H9 (cell line): ENCODE data around the gene SEMA4D. TPM values are rescaled to one million over a fixed set of nuclear protein-coding genes. Genes with fewer than 3 reads are reported as not detected.
A peak's percentile ranks its signal among the peaks of the same experiment; 100 is the strongest.

ENCODE experiments used
- DNase-seq: peaks from one replicate; pipeline ENCODE4 v3.0.0-alpha.2; 2017
- H2AFZ ChIP-seq: one replicate; pipeline ENCODE4 v1.6.1; 2013; ENCODE audit warnings: mild to moderate bottlenecking, low read length, control low read depth, moderate library complexity
- H2AK5ac ChIP-seq: 2 replicates; pipeline ENCODE4 v1.6.1; 2013; ENCODE audit warnings: low read length, control low read depth, mixed read lengths; ENCODE audit not compliant: insufficient read length
- H2BK120ac ChIP-seq: one replicate; pipeline ENCODE4 v1.6.1; 2013; ENCODE audit warnings: low read depth, mild to moderate bottlenecking, low read length, control low read depth, inconsistent platforms; ENCODE audit not compliant: poor library complexity, severe bottlenecking
- H2BK12ac ChIP-seq: 2 replicates; pipeline ENCODE4 v1.6.1; 2013; ENCODE audit warnings: low read length, control low read depth, mixed read lengths, low read depth; ENCODE audit not compliant: insufficient read length
- H2BK15ac ChIP-seq: 2 replicates; pipeline ENCODE4 v1.6.1; 2013; ENCODE audit warnings: low read depth, low read length, control low read depth
- H2BK20ac ChIP-seq: one replicate; pipeline ENCODE4 v1.6.1; 2013; ENCODE audit warnings: low read depth, mild to moderate bottlenecking, low read length, control low read depth, inconsistent platforms; ENCODE audit not compliant: poor library complexity, severe bottlenecking
- H2BK5ac ChIP-seq: 2 replicates; pipeline ENCODE4 v1.6.1; 2013; ENCODE audit warnings: low read length, control low read depth, mixed read lengths; ENCODE audit not compliant: insufficient read length
- H3K14ac ChIP-seq: 2 replicates; pipeline ENCODE4 v1.6.1; 2013; ENCODE audit warnings: low read length, control low read depth; ENCODE audit not compliant: insufficient read depth
- H3K18ac ChIP-seq: 2 replicates; pipeline ENCODE4 v1.6.1; 2013; ENCODE audit warnings: low read depth, mild to moderate bottlenecking, mixed read lengths, low read length, control low read depth; ENCODE audit not compliant: insufficient read length
- H3K23ac ChIP-seq: 2 replicates; pipeline ENCODE4 v1.6.1; 2013; ENCODE audit warnings: low read length, control low read depth, mixed read lengths, low read depth; ENCODE audit not compliant: insufficient read length
- H3K23me2 ChIP-seq: 2 replicates; pipeline ENCODE4 v1.6.1; 2013; ENCODE audit warnings: low read depth, mild to moderate bottlenecking, mixed read lengths, low read length, control low read depth; ENCODE audit not compliant: insufficient read length, poor library complexity, severe bottlenecking
- H3K27ac ChIP-seq: 2 replicates; pipeline ENCODE4 v1.5.1; 2013; ENCODE audit warnings: low read length, control low read depth, mixed read lengths, low read depth; ENCODE audit not compliant: insufficient read length
- H3K27me3 ChIP-seq: 2 replicates; pipeline ENCODE4 v1.6.1; 2013; ENCODE audit warnings: low read length, control low read depth, inconsistent platforms; ENCODE audit not compliant: insufficient read depth
- H3K4ac ChIP-seq: 2 replicates; pipeline ENCODE4 v1.6.1; 2013; ENCODE audit warnings: low read depth, mild to moderate bottlenecking, control low read depth, inconsistent platforms, low read length, moderate library complexity
- H3K4me1 ChIP-seq: 2 replicates; pipeline ENCODE4 v1.6.1; 2013; ENCODE audit warnings: low read length, control low read depth, inconsistent platforms; ENCODE audit not compliant: insufficient read depth
- H3K4me2 ChIP-seq: 2 replicates; pipeline ENCODE4 v1.6.1; 2013; ENCODE audit warnings: low read length, control low read depth, mixed read lengths; ENCODE audit not compliant: insufficient read length, insufficient read depth
- H3K56ac ChIP-seq: 2 replicates; pipeline ENCODE4 v1.6.1; 2013; ENCODE audit warnings: low read depth, mild to moderate bottlenecking, mixed read lengths, low read length, control low read depth; ENCODE audit not compliant: insufficient read length
- H3K79me1 ChIP-seq: 2 replicates; pipeline ENCODE4 v1.6.1; 2013; ENCODE audit warnings: low read depth, mild to moderate bottlenecking, moderate library complexity, low read length, control low read depth, inconsistent platforms; ENCODE audit not compliant: insufficient read depth, poor library complexity, severe bottlenecking
- H3K79me2 ChIP-seq: 2 replicates; pipeline ENCODE4 v1.6.1; 2013; ENCODE audit warnings: low read length, control low read depth, inconsistent platforms; ENCODE audit not compliant: insufficient read depth
- H3K9ac ChIP-seq: 2 replicates; pipeline ENCODE4 v1.6.1; 2013; ENCODE audit warnings: low read length, control low read depth, mixed read lengths; ENCODE audit not compliant: insufficient read length; ENCODE audit errors: extremely low read depth
- H3K9me3 ChIP-seq: one replicate; pipeline ENCODE4 v1.6.1; 2013; ENCODE audit warnings: low read depth, low read length, inconsistent platforms; ENCODE audit not compliant: control insufficient read depth
- H3T11ph ChIP-seq: one replicate; pipeline ENCODE4 v1.6.1; 2013; ENCODE audit warnings: mild to moderate bottlenecking, low read length, control low read depth, inconsistent platforms
- H4K20me1 ChIP-seq: one replicate; pipeline ENCODE4 v1.6.1; 2013; ENCODE audit not compliant: control insufficient read depth, insufficient read length, insufficient read depth
- H4K5ac ChIP-seq: 2 replicates; pipeline ENCODE4 v1.6.1; 2013; ENCODE audit warnings: low read depth, mild to moderate bottlenecking, mixed read lengths, low read length, control low read depth; ENCODE audit not compliant: insufficient read length
- H4K8ac ChIP-seq: replicated peaks from 2 replicates; pipeline ENCODE4 v1.6.1; 2013; ENCODE audit warnings: low read length, control low read depth, mixed read lengths, low read depth; ENCODE audit not compliant: insufficient read length
- H4K91ac ChIP-seq: 2 replicates; pipeline ENCODE4 v1.6.1; 2013; ENCODE audit warnings: low read depth, mild to moderate bottlenecking, moderate library complexity, mixed read lengths, low read length, control low read depth; ENCODE audit not compliant: insufficient read length
- H3K27ac Mint-ChIP-seq, 3 experiments: 2 replicates in 2 of 3; 3 replicates in 1 of 3; pipeline ENCODE4 v1.8.0; 2020 to 2021; ENCODE audit warnings: mixed read lengths in 3 of 3, mild to moderate bottlenecking in 1 of 3, moderate library complexity in 1 of 3
- H3K27me3 Mint-ChIP-seq: 2 replicates; pipeline ENCODE4 v1.8.0; 2021; ENCODE audit warnings: low read depth, mild to moderate bottlenecking, moderate library complexity, mixed read lengths
- H3K36me3 Mint-ChIP-seq, 3 experiments: 2 replicates in 2 of 3; 3 replicates in 1 of 3; pipeline ENCODE4 v1.8.0; 2020 to 2021; ENCODE audit warnings: low read depth in 3 of 3, mixed read lengths in 3 of 3; ENCODE audit not compliant: insufficient read depth in 1 of 3
- H3K4me1 Mint-ChIP-seq, 2 experiments: 2 replicates each; pipeline ENCODE4 v1.8.0; 2020; ENCODE audit warnings: mixed read lengths in 2 of 2
- H3K4me3 Mint-ChIP-seq, 2 experiments: 2 replicates in 1 of 2; 3 replicates in 1 of 2; pipeline ENCODE4 v1.8.0; 2020 to 2021; ENCODE audit warnings: mild to moderate bottlenecking in 2 of 2, mixed read lengths in 2 of 2, moderate library complexity in 1 of 2
- H3K9me3 Mint-ChIP-seq, 2 experiments: 2 replicates in 1 of 2; 3 replicates in 1 of 2; pipeline ENCODE4 v1.8.0; 2020; ENCODE audit warnings: mild to moderate bottlenecking in 2 of 2, mixed read lengths in 2 of 2, moderate library complexity in 1 of 2
- CTCF ChIP-seq: fragments of 200-600 bp; sonication (generic); conservative IDR thresholded peaks from 3 replicates; pipeline ENCODE4 v1.8.0; 2021; ENCODE audit warnings: antibody characterized with exemption, mild to moderate bottlenecking
- WGBS: extraction: QIAGEN DNeasy Blood & Tissue Kit; methylation state at CpG from one replicate; pipeline ENCODE4 v1.1.7; 2013; ENCODE audit warnings: missing lambda C conversion rate, low lambda C conversion rate, mixed read lengths; ENCODE audit not compliant: insufficient read length; ENCODE audit errors: extremely low coverage; 5-methylcytosine and 5-hydroxymethylcytosine counted together
- total RNA-seq: library from RNA; stranded (reverse); gene quantifications from 2 replicates; pipeline ENCODE4 v1.2.1, GENCODE V29; 2021

SEMA4D gene
- total RNA-seq, 1 experiment from 2014 or later: 47.2 TPM

- DNase-seq: no peak
- Histone ChIP-seq H2BK12ac (no peak overlapping the region), H3K4me2 (no peak overlapping the region), H4K5ac (no peak overlapping the region), H3K27me3 (no peaks in the 10 kb centered on the region), H4K91ac (no peak overlapping the region), H3K14ac (no peak overlapping the region), H2AFZ (no peak overlapping the region), H3K27ac (no peak overlapping the region), H2BK20ac (no peak overlapping the region), H3K23me2 (peaks cover 10% of the 10 kb centered on the region), H2BK5ac (no peak overlapping the region), H3K79me1 (peaks cover 18% of the 10 kb centered on the region), H4K20me1 (no peaks in the 10 kb centered on the region), H3K18ac (no peak overlapping the region), H3K4me1 (peaks cover 20% of the 10 kb centered on the region), H3K23ac (no peak overlapping the region), H3T11ph (no peak overlapping the region), H3K9ac (no peak overlapping the region), H4K8ac (no peak overlapping the region), H2BK120ac (no peak overlapping the region), H3K9me3 (no peaks in the 10 kb centered on the region), H3K79me2 (peaks cover 45% of the 10 kb centered on the region; the same call in 1 of the 2 replicates), H2BK15ac (no peak overlapping the region), H2AK5ac (no peak overlapping the region), H3K4ac (no peak overlapping the region), H3K56ac (no peak overlapping the region)
- no peak overlapping the region for H3K4me3 Mint-ChIP-seq
- H3K27ac Mint-ChIP-seq: peak overlapping the region; percentile 59 to 81 (median 78); a peak in 4 of 7 replicates
- TF ChIP-seq CTCF: no peak
- no peaks in the 10 kb centered on the region for H3K27me3 Mint-ChIP-seq
- no CpG with 5 or more reads among the region's 9 CpGs for WGBS
- no peaks in the 10 kb centered on the region for H3K9me3 Mint-ChIP-seq
- peaks cover 78 to 82% of the 10 kb centered on the region in 2 experiments for H3K4me1 Mint-ChIP-seq
- peaks cover 0 to 5% (median 0%) of the 10 kb centered on the region in 3 experiments; a peak in 4 of 7 replicates for H3K36me3 Mint-ChIP-seq
These were observed 5.3 kb downstream of the SEMA4D start for GRCh38 chr9:89492586-89492985.
